GM12873 (cell line): Measurements from ENCODE around the gene AMOTL2.

Experiments used
- CTCF ChIP-seq: IDR thresholded peaks from 2 replicates; pipeline ENCODE4 v1.5.1; 2012; ENCODE audit warnings: low read depth, mild to moderate bottlenecking, moderate library complexity, low read length, control low read depth; ENCODE audit not compliant: insufficient read depth; ENCODE audit errors: missing control alignments

The AMOTL2 gene

GRCh38 chr3:134328147-134328591 is 46.1 kb downstream of the AMOTL2 start:
- TF ChIP-seq CTCF: no peak

- TF ChIP-seq CTCF: no peak
Measured at GRCh38 chr3:134327594-134327975, 46.7 kb downstream of the AMOTL2 start.

- TF ChIP-seq CTCF: no peak
Measured at GRCh38 chr3:134326760-134327593, 47.3 kb downstream of the AMOTL2 start.

GRCh38 chr3:134326126-134326525 is 48.1 kb downstream of the AMOTL2 start:
- no peak for TF ChIP-seq CTCF

- no peak for TF ChIP-seq CTCF
Measured at GRCh38 chr3:134325706-134326105, 48.5 kb downstream of the AMOTL2 start.

GRCh38 chr3:134325061-134325705 is 49.1 kb downstream of the AMOTL2 start:
- no peak for TF ChIP-seq CTCF
